OCI-LY1 (cell line): Measurements from ENCODE around the gene CACNA1E.

Experiments used
- H2AFZ ChIP-seq: fragments of 200-600 bp; sonication (generic), shearing (Covaris generic); 2 replicates; pipeline ENCODE4 v1.6.0; 2014; ENCODE audit warnings: antibody characterized with exemption, mild to moderate bottlenecking, low read length
- H3F3A ChIP-seq: fragments of 200-600 bp; sonication (generic), shearing (Covaris generic); 2 replicates; pipeline ENCODE4 v1.6.0; 2014; ENCODE audit warnings: mild to moderate bottlenecking, antibody characterized with exemption, low read length, moderate library complexity; ENCODE audit not compliant: insufficient read depth
- H3K27ac ChIP-seq: fragments of 200-600 bp; sonication (generic); 2 replicates; pipeline ENCODE4 v1.5.1; 2014; ENCODE audit warnings: low read length, mixed run types, mild to moderate bottlenecking, low read depth; ENCODE audit not compliant: poor library complexity, severe bottlenecking
- H3K27me3 ChIP-seq: fragments of 200-600 bp; sonication (generic); 2 replicates; pipeline ENCODE4 v1.6.0; 2014; ENCODE audit warnings: antibody characterized with exemption, mild to moderate bottlenecking, low read length, moderate library complexity; ENCODE audit not compliant: insufficient read depth
- H3K36me3 ChIP-seq: fragments of 200-600 bp; sonication (generic); 2 replicates; pipeline ENCODE4 v1.6.1; 2014; ENCODE audit warnings: mild to moderate bottlenecking, antibody characterized with exemption, low read length, moderate library complexity, mixed read lengths; ENCODE audit not compliant: insufficient read depth
- H3K4me1 ChIP-seq: fragments of 200-600 bp; sonication (generic); 2 replicates; pipeline ENCODE4 v1.5.1; 2014; ENCODE audit warnings: mild to moderate bottlenecking, low read length, moderate library complexity; ENCODE audit not compliant: insufficient read depth, severe bottlenecking
- H3K4me2 ChIP-seq: fragments of 200-600 bp; sonication (generic), shearing (Covaris generic); 2 replicates; pipeline ENCODE4 v1.6.1; 2014; ENCODE audit warnings: low read length
- H3K4me3 ChIP-seq: fragments of 200-600 bp; sonication (generic); 2 replicates; pipeline ENCODE4 v1.5.1; 2014; ENCODE audit warnings: low read length, low read depth, mild to moderate bottlenecking, mixed read lengths; ENCODE audit not compliant: poor library complexity, severe bottlenecking
- H3K79me2 ChIP-seq: fragments of 200-600 bp; shearing (Covaris generic); 2 replicates; pipeline ENCODE4 v1.6.1; 2016; ENCODE audit warnings: mixed run types, low read length, mixed read lengths; ENCODE audit not compliant: insufficient read depth
- H3K9ac ChIP-seq: fragments of 200-600 bp; sonication (generic), shearing (Covaris generic); 2 replicates; pipeline ENCODE4 v1.6.1; 2014; ENCODE audit warnings: mild to moderate bottlenecking, low read length, mixed read lengths
- H3K9me2 ChIP-seq: fragments of 200-600 bp; sonication (generic), shearing (Covaris generic); 2 replicates; pipeline ENCODE4 v1.6.1; 2014; ENCODE audit warnings: low read depth, mild to moderate bottlenecking, low read length, mixed read lengths
- H3K9me3 ChIP-seq: fragments of 200-600 bp; shearing (Covaris generic); 2 replicates; pipeline ENCODE4 v1.6.1; 2014; ENCODE audit warnings: low read length, mixed read lengths
- H4K20me1 ChIP-seq: fragments of 200-600 bp; sonication (generic), shearing (Covaris generic); 2 replicates; pipeline ENCODE4 v1.6.0; 2016; ENCODE audit warnings: mild to moderate bottlenecking, low read length; ENCODE audit not compliant: insufficient read depth
- EZH2 ChIP-seq: fragments of 200-600 bp; sonication (generic), shearing (Covaris generic); IDR thresholded peaks from 2 replicates; pipeline ENCODE4 v1.8.0; 2017; ENCODE audit warnings: borderline replicate concordance, mixed run types, mild to moderate bottlenecking, antibody characterized with exemption, low read length, moderate library complexity, mixed read lengths
- TF ChIP-seq, protein P1 (sequence below): fragments of 200-600 bp; sonication (generic), shearing (Covaris generic); IDR thresholded peaks from 2 replicates; pipeline ENCODE4 v1.5.1; 2017; ENCODE audit warnings: mild to moderate bottlenecking, antibody characterized with exemption, low read length, moderate library complexity, mixed read lengths

The CACNA1E gene

DNA sequence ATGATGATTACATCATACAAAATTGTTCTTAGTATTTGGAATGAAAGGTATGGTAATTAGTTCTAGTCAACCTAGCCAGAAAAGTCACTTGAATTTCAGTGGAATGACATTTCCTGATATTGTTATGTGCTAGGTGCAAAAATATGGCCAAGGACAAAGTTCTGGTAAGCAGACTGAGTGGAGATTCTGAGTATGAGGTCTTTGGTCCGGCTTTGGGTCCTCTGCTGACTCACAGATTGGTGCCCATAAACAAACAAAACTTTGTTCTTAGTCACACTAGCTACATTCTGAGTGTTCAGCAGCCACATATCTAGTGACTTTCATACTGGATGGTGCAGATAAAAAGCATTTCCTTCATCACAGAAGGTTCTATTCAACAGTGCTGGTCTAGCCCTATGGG lies 372.1 kb downstream of the CACNA1E start:
- Histone ChIP-seq H2AFZ (no peak overlapping the region), H3K9me2 (no peaks in the 10 kb centered on the region), H3K27me3 (no peaks in the 10 kb centered on the region), H3K4me3 (no peak overlapping the region), H3K4me2 (no peak overlapping the region), H3K9me3 (no peaks in the 10 kb centered on the region), H3K36me3 (no peaks in the 10 kb centered on the region), H3K27ac (no peak overlapping the region), H3F3A (no peaks in the 10 kb centered on the region), H3K79me2 (no peaks in the 10 kb centered on the region), H3K4me1 (no peaks in the 10 kb centered on the region), H3K9ac (no peak overlapping the region), H4K20me1 (no peaks in the 10 kb centered on the region)
- TF ChIP-seq EZH2, result no peak
- TF ChIP-seq, protein P1, sequence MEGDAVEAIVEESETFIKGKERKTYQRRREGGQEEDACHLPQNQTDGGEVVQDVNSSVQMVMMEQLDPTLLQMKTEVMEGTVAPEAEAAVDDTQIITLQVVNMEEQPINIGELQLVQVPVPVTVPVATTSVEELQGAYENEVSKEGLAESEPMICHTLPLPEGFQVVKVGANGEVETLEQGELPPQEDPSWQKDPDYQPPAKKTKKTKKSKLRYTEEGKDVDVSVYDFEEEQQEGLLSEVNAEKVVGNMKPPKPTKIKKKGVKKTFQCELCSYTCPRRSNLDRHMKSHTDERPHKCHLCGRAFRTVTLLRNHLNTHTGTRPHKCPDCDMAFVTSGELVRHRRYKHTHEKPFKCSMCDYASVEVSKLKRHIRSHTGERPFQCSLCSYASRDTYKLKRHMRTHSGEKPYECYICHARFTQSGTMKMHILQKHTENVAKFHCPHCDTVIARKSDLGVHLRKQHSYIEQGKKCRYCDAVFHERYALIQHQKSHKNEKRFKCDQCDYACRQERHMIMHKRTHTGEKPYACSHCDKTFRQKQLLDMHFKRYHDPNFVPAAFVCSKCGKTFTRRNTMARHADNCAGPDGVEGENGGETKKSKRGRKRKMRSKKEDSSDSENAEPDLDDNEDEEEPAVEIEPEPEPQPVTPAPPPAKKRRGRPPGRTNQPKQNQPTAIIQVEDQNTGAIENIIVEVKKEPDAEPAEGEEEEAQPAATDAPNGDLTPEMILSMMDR, result no peak
